Gastroesophageal sphincter (tissue), 4 donors: ENCODE results near the gene XXYLT1. TPM values are rescaled to one million over a fixed set of nuclear protein-coding genes. Genes with fewer than 3 reads are reported as not detected.

Source experiments
- ATAC-seq: fragments of 150-250 bp; one replicate; pipeline ENCODE4 v1.9.1; 2016; ENCODE audit warnings: mild to moderate bottlenecking, moderate library complexity
- H3K27ac ChIP-seq, 4 donors: fragments of 200-600 bp; sonication (generic) in 3 of 4; 1 replicate in 3 of 4; 2 replicates in 1 of 4; pipeline ENCODE4 v1.5.1; 2016 to 2019
- H3K27me3 ChIP-seq: fragments of 200-600 bp; sonication (generic); one replicate; pipeline ENCODE4 v1.5.1; 2019
- H3K36me3 ChIP-seq, 2 donors: fragments of 200-600 bp; sonication (generic); one replicate each; pipeline ENCODE4 v1.5.1; 2019; ENCODE audit warnings: control low read depth in 1 of 2
- H3K4me1 ChIP-seq, 3 donors: fragments of 200-600 bp; sonication (generic); 1 replicate in 2 of 3; 2 replicates in 1 of 3; pipeline ENCODE4 v1.5.1; 2016 to 2019; ENCODE audit warnings: control low read depth in 2 of 3
- H3K4me3 ChIP-seq, 2 donors: fragments of 200-600 bp; sonication (generic); one replicate each; pipeline ENCODE4 v1.5.1; 2019; ENCODE audit warnings: mild to moderate bottlenecking in 1 of 2, moderate library complexity in 1 of 2
- H3K9me3 ChIP-seq, 3 donors: fragments of 200-600 bp; sonication (generic); one replicate each; pipeline ENCODE4 v1.5.1; 2017 to 2019; ENCODE audit warnings: control low read depth in 2 of 3
- EP300 ChIP-seq: sonication (generic); formaldehyde crosslinking; IDR thresholded peaks from one replicate; pipeline ENCODE4 v1.6.1; 2017; ENCODE audit warnings: antibody characterized with exemption, mild to moderate bottlenecking
- POLR2A ChIP-seq, 2 donors: fragments of 450-650 bp; IDR thresholded peaks; one replicate each; pipeline ENCODE4 v1.6.1; 2017; ENCODE audit warnings: antibody characterized with exemption in 2 of 2, mild to moderate bottlenecking in 2 of 2, moderate library complexity in 1 of 2
- POLR2AphosphoS5 ChIP-seq: sonication (generic); formaldehyde crosslinking; IDR thresholded peaks from one replicate; pipeline ENCODE4 v1.6.1; 2017; ENCODE audit warnings: antibody characterized with exemption
- WGBS, 2 donors: methylation state at CpG; one replicate each; pipeline ENCODE4 v1.1.5; 2018; ENCODE audit warnings: low coverage in 1 of 2; 5-methylcytosine and 5-hydroxymethylcytosine counted together
- total RNA-seq, 4 donors: library from RNA; depleted of rRNA; stranded (reverse); fragments of >200 nt; gene quantifications; one replicate each; pipeline ENCODE4 v1.1.0, GENCODE V29; 2016
- TF ChIP-seq, protein P1 (sequence below), 4 experiments: fragments of 200-600 bp in 2 of 4; fragments of 450-650 bp in 2 of 4; sonication (generic) in 1 of 4; IDR thresholded peaks; one replicate each; pipeline ENCODE4 v1.5.1; 2017 to 2019; ENCODE audit warnings: antibody characterized with exemption in 4 of 4, mild to moderate bottlenecking in 2 of 4, moderate library complexity in 2 of 4

The XXYLT1 gene
- total RNA-seq, 4 donors from 2014 or later = 10.1 to 14.0 (median 12.5) TPM

GRCh38 chr3:195135917-195136316 lies 135.0 kb downstream of the XXYLT1 start:
- Histone ChIP-seq H3K4me3 (no peak overlapping the region), H3K27ac (no peak overlapping the region), H3K36me3 (no peaks in the 10 kb centered on the region), H3K4me1 (peaks cover 0 to 24% (median 4%) of the 10 kb centered on the region in 3 donors), H3K27me3 (no peaks in the 10 kb centered on the region), H3K9me3 (no peaks in the 10 kb centered on the region)
- ATAC-seq = no peak
- TF ChIP-seq POLR2AphosphoS5 = no peak
- no peak for TF ChIP-seq POLR2A (IDR thresholded peaks at IDR 0.05)
- TF ChIP-seq EP300 = no peak
- TF ChIP-seq, protein P1, sequence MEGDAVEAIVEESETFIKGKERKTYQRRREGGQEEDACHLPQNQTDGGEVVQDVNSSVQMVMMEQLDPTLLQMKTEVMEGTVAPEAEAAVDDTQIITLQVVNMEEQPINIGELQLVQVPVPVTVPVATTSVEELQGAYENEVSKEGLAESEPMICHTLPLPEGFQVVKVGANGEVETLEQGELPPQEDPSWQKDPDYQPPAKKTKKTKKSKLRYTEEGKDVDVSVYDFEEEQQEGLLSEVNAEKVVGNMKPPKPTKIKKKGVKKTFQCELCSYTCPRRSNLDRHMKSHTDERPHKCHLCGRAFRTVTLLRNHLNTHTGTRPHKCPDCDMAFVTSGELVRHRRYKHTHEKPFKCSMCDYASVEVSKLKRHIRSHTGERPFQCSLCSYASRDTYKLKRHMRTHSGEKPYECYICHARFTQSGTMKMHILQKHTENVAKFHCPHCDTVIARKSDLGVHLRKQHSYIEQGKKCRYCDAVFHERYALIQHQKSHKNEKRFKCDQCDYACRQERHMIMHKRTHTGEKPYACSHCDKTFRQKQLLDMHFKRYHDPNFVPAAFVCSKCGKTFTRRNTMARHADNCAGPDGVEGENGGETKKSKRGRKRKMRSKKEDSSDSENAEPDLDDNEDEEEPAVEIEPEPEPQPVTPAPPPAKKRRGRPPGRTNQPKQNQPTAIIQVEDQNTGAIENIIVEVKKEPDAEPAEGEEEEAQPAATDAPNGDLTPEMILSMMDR (IDR thresholded peaks at IDR 0.05) = no peak
- 80 to 100% methylated on average over 1 to 8 of the region's 8 CpGs for WGBS, 2 donors

- no peaks in the 10 kb centered on the region for H3K27me3 ChIP-seq
- H3K4me3 ChIP-seq = no peak overlapping the region
- TF ChIP-seq POLR2A (IDR thresholded peaks at IDR 0.05) = no peak
- peak; percentile 32 for TF ChIP-seq POLR2AphosphoS5
- peak overlapping the region in 2 of 4 donors; percentile 69 to 72 for H3K27ac ChIP-seq
- WGBS, 2 donors = 71 to 75% methylated on average over 1 to 3 of the region's 6 CpGs
- no peak for ATAC-seq
- no peaks in the 10 kb centered on the region for H3K9me3 ChIP-seq
- H3K36me3 ChIP-seq = no peaks in the 10 kb centered on the region
- peaks cover 0 to 24% (median 4%) of the 10 kb centered on the region in 3 donors for H3K4me1 ChIP-seq
Observed at GRCh38 chr3:195134431-195134830, 136.5 kb downstream of the XXYLT1 start.

- no peaks in the 10 kb centered on the region for H3K36me3 ChIP-seq
- H3K4me3 ChIP-seq = no peak overlapping the region
- no peaks in the 10 kb centered on the region for H3K27me3 ChIP-seq
- TF ChIP-seq, protein P1 (IDR thresholded peaks at IDR 0.05) = peak in 1 of 4 experiments; percentile 31
- no peak for TF ChIP-seq EP300
- peak; percentile 75 for TF ChIP-seq POLR2AphosphoS5
- peak overlapping the region in 3 of 4 donors; percentile 25 to 72 (median 69) for H3K27ac ChIP-seq
- WGBS, 2 donors = 24% methylated on average over 11 of the region's 12 CpGs; no CpG with 5 or more reads in 1 of the 2 donors
- peaks cover 0 to 24% (median 4%) of the 10 kb centered on the region in 3 donors for H3K4me1 ChIP-seq
- ATAC-seq = peak; percentile 84
- H3K9me3 ChIP-seq = no peaks in the 10 kb centered on the region
Observed at GRCh38 chr3:195133462-195133861, 137.5 kb downstream of the XXYLT1 start.

DNA sequence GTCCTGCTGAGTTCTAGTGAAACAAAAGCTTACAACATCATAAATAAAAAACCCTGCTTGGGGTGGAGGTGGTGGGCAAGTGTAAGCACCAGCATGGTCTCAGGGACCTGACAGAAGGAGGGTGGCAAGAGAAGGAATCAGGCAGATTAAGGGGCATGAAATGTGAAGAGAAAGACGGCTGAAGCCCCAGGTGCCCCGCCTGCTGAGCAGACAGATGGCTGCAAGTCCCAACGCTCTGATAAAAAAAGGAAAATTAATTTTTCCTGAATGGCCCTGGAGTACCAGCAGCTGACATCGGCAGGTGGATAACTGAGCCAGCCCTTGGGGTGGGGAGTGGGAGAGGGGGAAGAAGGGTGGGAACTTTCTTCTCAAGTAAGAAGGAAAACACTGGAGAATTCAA lies 137.9 kb downstream of the XXYLT1 start:
- WGBS, 2 donors = 32 to 64% methylated on average over 4 of the region's 4 CpGs
- ATAC-seq = no peak
- Histone ChIP-seq H3K4me3 (no peak overlapping the region), H3K27me3 (no peaks in the 10 kb centered on the region), H3K27ac (peak overlapping the region in 3 of 4 donors; percentile 25 to 72 (median 69)), H3K4me1 (peaks cover 0 to 24% (median 4%) of the 10 kb centered on the region in 3 donors), H3K9me3 (no peaks in the 10 kb centered on the region), H3K36me3 (no peaks in the 10 kb centered on the region)
- TF ChIP-seq, protein P1 (IDR thresholded peaks at IDR 0.05) = no peak
- TF ChIP-seq POLR2A (IDR thresholded peaks at IDR 0.05) = no peak
- TF ChIP-seq POLR2AphosphoS5 = no peak
- TF ChIP-seq EP300 = no peak

- Histone ChIP-seq H3K27ac (no peak overlapping the region), H3K36me3 (no peaks in the 10 kb centered on the region), H3K9me3 (no peaks in the 10 kb centered on the region), H3K4me3 (no peak overlapping the region), H3K4me1 (peaks cover 0 to 24% (median 4%) of the 10 kb centered on the region in 3 donors), H3K27me3 (no peaks in the 10 kb centered on the region)
- TF ChIP-seq POLR2AphosphoS5 (no peak), EP300 (no peak), POLR2A (IDR thresholded peaks at IDR 0.05) (no peak)
- TF ChIP-seq, protein P1 (IDR thresholded peaks at IDR 0.05) = no peak
- 96% methylated on average over 4 of the region's 4 CpGs; no CpG with 5 or more reads in 1 of the 2 donors for WGBS, 2 donors
- no peak for ATAC-seq
Observed at GRCh38 chr3:195131176-195131575, 139.8 kb downstream of the XXYLT1 start.
